GM12878 (cell line): ENCODE results near the gene TPST1. TPM values are rescaled to one million over a fixed set of nuclear protein-coding genes. Genes with fewer than 3 reads are reported as not detected.
"Not testable (repeated sequence)": the region's sequence is repeated elsewhere in the genome, so short reads cannot be mapped to it uniquely, and the experiment has no call there.

Experiments used
- ATAC-seq: fragments of 200-7000 bp; cut with Tn5 transposase; 3 replicates; pipeline ENCODE4 v1.9.1; 2020; ENCODE audit warnings: mild to moderate bottlenecking, moderate library complexity
- BruUV-seq: library from RNA; stranded (reverse); fragments of 400-500 nt; replicated peaks from 2 replicates; lab custom pipeline; 2021; lab: Mats Ljungman, UMichigan
- CTCF ChIA-PET: fragments of 300-600 bp; sonication (Branson Sonifier 250); formaldehyde crosslinking; extraction: SDS; loops from one replicate; lab custom pipeline; 2021; ENCODE audit warnings: inconsistent platforms; lab: Yijun Ruan, JAX
- POLR2A ChIA-PET: fragments of 350-600 bp; formaldehyde crosslinking; extraction: SDS; loops from one replicate; lab custom pipeline; 2021; ENCODE audit warnings: inconsistent platforms; lab: Charles Lee
- RAD21 ChIA-PET: fragments of 300-600 bp; sonication (Branson Sonifier 250); formaldehyde crosslinking; loops from one replicate; lab custom pipeline; 2023; ENCODE audit warnings: antibody characterized with exemption; ENCODE audit not compliant: unreplicated experiment; lab: Charles Lee
- SMC1A ChIA-PET: fragments of 300-600 bp; sonication (Branson Sonifier 250); formaldehyde crosslinking; loops from one replicate; lab custom pipeline; 2023; ENCODE audit not compliant: unreplicated experiment, uncharacterized antibody; lab: Charles Lee
- DNase-seq: peaks from one replicate; pipeline ENCODE4 v3.0.0-alpha.2; 2011; ENCODE audit warnings: low read depth, low spot score
- FAIRE-seq: peaks from 3 replicates; lab custom pipeline; 2011; peaks lifted over from hg19 to GRCh38; lab: Jason Lieb, UNC
- H2AFZ ChIP-seq: 2 replicates; pipeline ENCODE4 v1.6.0; 2011; ENCODE audit warnings: low read depth, low read length, control low read depth; ENCODE audit not compliant: control insufficient read depth
- H3K27ac ChIP-seq: 2 replicates; pipeline ENCODE4 v1.5.1; 2011; ENCODE audit warnings: control low read depth; ENCODE audit not compliant: control insufficient read depth, insufficient read depth
- H3K27me3 ChIP-seq, 2 experiments: replicated peaks in 1 of 2; 2 replicates each; pipeline versions ENCODE4 v1.6.0 to v1.6.1; 2011; ENCODE audit warnings: low read length in 1 of 2; ENCODE audit not compliant: control insufficient read depth in 2 of 2, insufficient read depth in 2 of 2
- H3K36me3 ChIP-seq, 2 experiments: 2 replicates each; pipeline ENCODE4 v1.5.1; 2011; ENCODE audit warnings: low read length in 1 of 2; ENCODE audit not compliant: control insufficient read depth in 2 of 2, insufficient read depth in 2 of 2
- H3K4me1 ChIP-seq: 2 replicates; pipeline ENCODE4 v1.6.1; 2011; ENCODE audit warnings: mild to moderate bottlenecking, low read length, moderate library complexity, mixed read lengths; ENCODE audit not compliant: control insufficient read depth, insufficient read depth
- H3K4me2 ChIP-seq: 2 replicates; pipeline ENCODE4 v1.6.0; 2011; ENCODE audit warnings: control low read depth; ENCODE audit not compliant: control insufficient read depth, insufficient read depth
- H3K4me3 ChIP-seq: fragments of 200-600 bp; sonication (generic); 2 replicates; pipeline ENCODE4 v1.5.1; 2016
- H3K79me2 ChIP-seq: 2 replicates; pipeline ENCODE4 v1.6.0; 2011; ENCODE audit warnings: low read length; ENCODE audit not compliant: control insufficient read depth, insufficient read depth
- H3K9ac ChIP-seq: 2 replicates; pipeline ENCODE4 v1.8.0; 2011; ENCODE audit warnings: low read length, control low read depth, mixed read lengths; ENCODE audit not compliant: control insufficient read depth, insufficient read depth
- H3K9me3 ChIP-seq: replicated peaks from 3 replicates; pipeline ENCODE4 v1.5.1; 2011; ENCODE audit warnings: mild to moderate bottlenecking, low read length; ENCODE audit not compliant: control insufficient read depth, insufficient read depth
- H4K20me1 ChIP-seq: 2 replicates; pipeline ENCODE4 v1.6.0; 2011; ENCODE audit not compliant: control insufficient read depth, insufficient read depth
- WGBS: methylation state at CpG from one replicate; pipeline ENCODE4 v1.1.6; 2016; ENCODE audit warnings: low lambda C conversion rate; ENCODE audit not compliant: insufficient replicate concordance, insufficient coverage; ENCODE audit errors: missing lambda C conversion rate; 5-methylcytosine and 5-hydroxymethylcytosine counted together
- in situ Hi-C: fragments of 300-500 bp; cut with MboI; formaldehyde crosslinking; loops from 9 replicates; pipeline ENCODE4 v1.14.3; 2018; ENCODE audit warnings: mixed read lengths
- intact Hi-C: fragments of 100-400 bp; cut with micrococcal nuclease; formaldehyde crosslinking; loops from one replicate; pipeline ENCODE4 v1.14.2; 2022; ENCODE audit not compliant: unreplicated experiment
- polyA plus RNA-seq, 11 experiments: library from polyadenylated mRNA; depleted of rRNA in 4 of 11; unstranded in 6 of 11; stranded (reverse) in 5 of 11; fragments of >200 nt; fragmentation: Nextera tagmentation in 4 of 11; fragmentation: Illumina TruSeq in 1 of 11; extraction: Ambion mirVana in 4 of 11; extraction: Trizol in 1 of 11; gene quantifications; 1 replicate in 1 of 11; 2 replicates in 10 of 11; pipeline versions ENCODE4 v1.2.1 to v1.2.3, GENCODE V29; 2011 to 2016; ENCODE audit warnings: inconsistent platforms in 2 of 11, missing spikeins in 2 of 11, low read depth in 1 of 11
- total RNA-seq, 4 experiments: library from RNA; depleted of rRNA in 3 of 4; stranded (reverse); fragments of >200 nt in 3 of 4; fragmentation: Illumina TruSeq in 1 of 4; extraction: Trizol in 1 of 4; gene quantifications; 2 replicates each; pipeline versions ENCODE4 v1.2.1 to v1.2.3, GENCODE V29; 2013 to 2021

Gene TPST1
- total and polyA plus RNA-seq, 10 of the 15 experiments (the other 5 are each of a cell fraction or from before 2014, with no cell fraction given) = 1.1 to 10.6 (median 7.5) TPM

DNA sequence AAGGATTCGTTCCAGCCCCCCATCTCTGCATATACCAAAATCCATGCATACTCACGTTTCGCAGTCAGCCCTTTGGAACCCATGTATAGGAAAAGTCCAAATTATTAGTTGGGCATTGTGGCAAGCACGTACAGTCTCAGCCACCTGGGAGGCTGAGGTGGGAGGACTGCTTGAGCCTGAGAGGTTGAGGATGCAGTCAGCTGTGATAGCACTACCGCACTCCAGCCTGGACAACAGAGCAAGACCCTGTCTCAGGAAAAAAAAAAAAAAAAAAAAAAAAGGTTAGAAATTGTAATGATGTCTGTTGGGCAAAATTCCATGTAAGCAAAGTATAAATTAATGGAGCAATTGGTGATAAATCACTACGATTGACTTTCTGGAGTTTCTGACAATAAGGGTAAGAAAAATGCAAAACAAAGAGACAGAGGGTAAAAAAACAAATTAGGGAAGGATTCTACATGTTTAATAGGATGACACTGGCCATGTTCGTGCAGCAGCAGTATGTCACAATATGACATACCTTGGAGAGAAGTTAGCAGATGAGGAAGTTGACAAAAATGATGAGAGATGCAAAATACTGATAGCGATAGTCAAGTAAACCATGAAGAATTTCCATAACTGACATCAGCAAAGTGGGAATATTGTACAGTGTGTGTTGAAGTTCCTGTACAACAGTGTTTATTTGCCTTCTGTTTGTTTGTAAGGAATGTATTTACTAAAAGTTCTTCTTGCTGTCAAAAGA lies 177.2 kb downstream of the TPST1 start:
- H4K20me1 ChIP-seq, H3K27me3 ChIP-seq, H3K79me2 ChIP-seq, POLR2A ChIA-PET, H3K4me2 ChIP-seq, H3K27ac ChIP-seq, H3K9me3 ChIP-seq, RAD21 ChIA-PET, SMC1A ChIA-PET, H3K4me1 ChIP-seq, H3K36me3 ChIP-seq, ATAC-seq, H3K4me3 ChIP-seq, in situ Hi-C loops, BruUV-seq, CTCF ChIA-PET, H2AFZ ChIP-seq, H3K9ac ChIP-seq, DNase-seq, intact Hi-C loops: not testable (repeated sequence)
- peak; percentile 61 for FAIRE-seq
- whole genome bisulfite sequencing = 93% methylated on average over 8 of the region's 8 CpGs

DNA sequence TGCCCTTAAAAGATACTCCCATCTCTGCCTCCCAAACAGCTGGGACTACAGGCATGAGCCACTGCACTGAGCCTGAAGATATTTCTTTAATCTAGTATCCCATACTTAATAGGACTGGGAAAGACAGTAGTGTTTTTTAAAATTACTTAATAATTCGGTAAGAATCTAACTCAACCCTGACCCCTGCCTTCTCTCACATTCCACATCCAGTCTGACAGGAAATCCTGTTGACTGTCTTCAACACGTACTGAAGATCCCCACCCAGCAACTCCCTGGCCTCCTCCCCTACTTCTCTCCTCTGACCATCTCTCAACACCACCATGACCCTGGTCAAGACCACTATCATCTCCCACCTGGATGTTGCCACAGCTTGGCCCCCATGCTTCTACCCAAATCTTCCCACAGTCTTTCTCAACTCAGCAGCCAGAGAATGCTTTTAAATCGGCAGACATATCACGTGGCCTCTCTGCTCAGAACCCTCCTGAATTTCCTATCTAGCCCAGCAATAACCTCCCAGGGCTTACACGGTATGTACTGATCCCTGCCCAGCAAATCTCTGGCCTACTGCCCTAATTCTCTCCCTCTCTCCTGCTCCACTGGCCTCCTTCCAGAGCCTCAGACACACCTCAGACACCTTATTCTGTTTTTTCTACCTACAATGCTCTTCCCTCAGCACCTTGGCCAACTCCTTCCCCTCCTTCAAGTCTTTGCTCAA lies 180.2 kb downstream of the TPST1 start:
- H3K4me2 ChIP-seq, CTCF ChIA-PET, H2AFZ ChIP-seq, DNase-seq, H3K4me3 ChIP-seq, H4K20me1 ChIP-seq, FAIRE-seq, ATAC-seq, H3K9me3 ChIP-seq, in situ Hi-C loops, H3K79me2 ChIP-seq, H3K27me3 ChIP-seq, intact Hi-C loops, H3K27ac ChIP-seq, H3K36me3 ChIP-seq, BruUV-seq, H3K4me1 ChIP-seq, RAD21 ChIA-PET, SMC1A ChIA-PET, H3K9ac ChIP-seq: not testable (repeated sequence)
- POLR2A ChIA-PET = interaction anchor here (0.6 kb wide), 1 partner anchor 374 kb away, joined by 6 read pairs; no protein-coding TSS in a partner anchor
- 78% methylated on average over 5 of the region's 5 CpGs for WGBS

DNA sequence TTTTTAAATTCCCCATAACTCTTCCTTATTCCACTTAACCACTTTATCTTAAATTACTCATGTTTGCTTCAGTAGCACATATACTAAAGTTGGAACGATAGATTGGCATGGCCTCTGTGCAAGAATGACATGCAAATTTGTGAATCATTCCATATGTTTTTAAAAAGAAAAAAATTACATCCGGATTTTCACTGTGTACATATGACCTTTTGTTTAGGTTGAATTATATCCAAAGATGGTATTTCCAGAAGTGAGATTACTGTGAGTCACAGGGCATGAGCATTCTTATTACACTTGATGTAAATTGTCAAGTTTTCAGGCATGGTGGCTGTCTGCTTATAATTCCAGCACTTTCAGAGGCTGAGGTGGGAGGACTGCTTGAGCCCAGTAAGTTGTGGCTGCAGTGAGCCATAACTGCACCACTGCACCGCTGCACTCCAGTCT lies 190.0 kb downstream of the TPST1 start:
- RAD21 ChIA-PET, intact Hi-C loops, H3K4me2 ChIP-seq, ATAC-seq, H3K27ac ChIP-seq, H3K79me2 ChIP-seq, BruUV-seq, SMC1A ChIA-PET, POLR2A ChIA-PET, H4K20me1 ChIP-seq, in situ Hi-C loops, H3K4me1 ChIP-seq, DNase-seq, H2AFZ ChIP-seq, H3K27me3 ChIP-seq, FAIRE-seq, CTCF ChIA-PET, H3K4me3 ChIP-seq, H3K9me3 ChIP-seq, H3K9ac ChIP-seq, H3K36me3 ChIP-seq: not testable (repeated sequence)
- 43% methylated on average over 3 of the region's 3 CpGs for WGBS

DNA sequence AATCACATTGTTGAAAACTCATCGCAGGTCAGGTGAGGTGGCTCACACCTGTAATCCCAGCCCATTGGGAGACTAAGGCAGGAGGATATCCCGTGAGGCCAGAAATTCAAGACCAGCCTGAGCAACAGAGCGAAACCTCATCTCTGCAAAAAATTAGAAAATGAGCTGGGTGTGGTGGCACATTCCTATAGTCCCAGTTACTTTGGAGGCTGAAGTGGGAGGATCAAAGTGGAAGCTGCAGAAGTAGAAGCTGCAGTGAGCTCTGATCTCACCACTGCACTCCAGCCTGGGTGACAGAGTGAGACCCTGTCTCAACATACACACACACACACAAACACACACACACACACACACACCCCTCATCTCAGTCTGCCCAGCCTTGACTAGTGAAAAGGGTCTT lies 190.9 kb downstream of the TPST1 start:
- POLR2A ChIA-PET, BruUV-seq, H4K20me1 ChIP-seq, CTCF ChIA-PET, H3K9ac ChIP-seq, H3K27me3 ChIP-seq, H3K4me1 ChIP-seq, intact Hi-C loops, RAD21 ChIA-PET, H3K4me3 ChIP-seq, H3K9me3 ChIP-seq, ATAC-seq, H3K36me3 ChIP-seq, SMC1A ChIA-PET, H3K27ac ChIP-seq, H3K4me2 ChIP-seq, FAIRE-seq, H3K79me2 ChIP-seq, in situ Hi-C loops, DNase-seq, H2AFZ ChIP-seq: not testable (repeated sequence)
- WGBS = 77% methylated on average over 3 of the region's 3 CpGs
